ENCODE results near the gene ITGB2.

ITGB2 gene

GRCh38 chr21:44844256-44844655, 76.4 kb downstream of the ITGB2 start:
- DNase-seq: no peak

GRCh38 chr21:44842721-44843445, 77.8 kb downstream of the ITGB2 start:
- no peak for DNase-seq

DNA sequence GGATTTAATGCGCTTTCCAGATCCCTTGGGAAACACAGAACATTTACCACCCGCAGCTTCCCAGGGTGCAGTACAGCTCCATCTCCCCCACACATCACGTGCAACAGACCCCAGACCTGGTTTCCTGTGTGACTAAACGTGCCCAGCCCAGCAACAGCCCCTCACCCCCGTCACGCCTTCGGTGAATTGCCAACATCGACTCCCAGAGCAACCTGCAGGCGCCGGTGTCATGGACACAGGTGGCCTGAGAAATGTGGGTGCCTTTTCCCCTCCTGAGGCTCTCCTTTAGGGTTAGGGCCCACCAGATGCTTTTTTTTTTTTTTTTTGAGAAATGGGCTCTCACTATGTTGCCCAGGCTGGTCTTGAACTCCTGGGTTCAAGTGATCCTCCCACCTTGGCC, 78.6 kb downstream of the ITGB2 start:
- no peak for DNase-seq

DNA sequence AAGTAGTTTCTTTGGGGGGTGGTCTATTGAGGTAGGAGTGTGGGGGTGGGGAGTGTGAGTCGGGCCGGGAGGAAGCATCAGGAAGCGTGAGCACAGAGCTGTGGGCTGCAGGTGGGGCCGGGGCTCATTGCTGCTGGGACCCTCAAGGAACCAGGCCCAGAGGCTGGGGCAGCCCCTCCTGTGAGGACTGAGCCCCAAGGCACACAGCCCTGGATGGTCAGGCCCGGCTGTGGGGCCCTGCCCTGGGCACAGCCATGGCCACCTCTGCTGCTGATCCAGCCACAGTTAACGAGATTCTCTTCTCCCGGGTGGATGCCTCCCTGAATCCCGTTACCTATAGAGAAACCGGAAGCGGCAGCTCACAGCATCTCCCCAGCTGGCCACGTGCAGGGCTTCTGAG, 79.9 kb downstream of the ITGB2 start:
- DNase-seq: no peak

DNA sequence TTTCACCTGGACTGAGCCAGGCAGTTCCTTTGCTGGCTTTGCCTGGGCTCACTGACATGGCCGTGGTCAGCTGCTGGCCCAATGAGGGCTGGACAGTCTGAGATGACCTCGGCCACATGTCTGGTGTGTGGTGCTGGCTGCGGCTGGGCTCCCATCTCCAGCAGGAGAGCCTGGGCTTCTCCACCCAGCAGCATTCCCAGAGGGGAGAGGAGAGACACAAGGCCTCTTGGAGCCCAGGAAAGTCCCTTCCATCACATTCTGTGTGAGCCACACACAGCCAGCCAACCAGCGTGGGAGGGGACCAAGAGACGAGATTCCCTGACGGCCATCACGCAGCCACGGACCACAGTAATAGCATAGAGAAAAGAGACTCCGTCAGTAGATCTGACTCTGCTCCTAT, 81.7 kb downstream of the ITGB2 start:
- DNase-seq: no peak

DNA sequence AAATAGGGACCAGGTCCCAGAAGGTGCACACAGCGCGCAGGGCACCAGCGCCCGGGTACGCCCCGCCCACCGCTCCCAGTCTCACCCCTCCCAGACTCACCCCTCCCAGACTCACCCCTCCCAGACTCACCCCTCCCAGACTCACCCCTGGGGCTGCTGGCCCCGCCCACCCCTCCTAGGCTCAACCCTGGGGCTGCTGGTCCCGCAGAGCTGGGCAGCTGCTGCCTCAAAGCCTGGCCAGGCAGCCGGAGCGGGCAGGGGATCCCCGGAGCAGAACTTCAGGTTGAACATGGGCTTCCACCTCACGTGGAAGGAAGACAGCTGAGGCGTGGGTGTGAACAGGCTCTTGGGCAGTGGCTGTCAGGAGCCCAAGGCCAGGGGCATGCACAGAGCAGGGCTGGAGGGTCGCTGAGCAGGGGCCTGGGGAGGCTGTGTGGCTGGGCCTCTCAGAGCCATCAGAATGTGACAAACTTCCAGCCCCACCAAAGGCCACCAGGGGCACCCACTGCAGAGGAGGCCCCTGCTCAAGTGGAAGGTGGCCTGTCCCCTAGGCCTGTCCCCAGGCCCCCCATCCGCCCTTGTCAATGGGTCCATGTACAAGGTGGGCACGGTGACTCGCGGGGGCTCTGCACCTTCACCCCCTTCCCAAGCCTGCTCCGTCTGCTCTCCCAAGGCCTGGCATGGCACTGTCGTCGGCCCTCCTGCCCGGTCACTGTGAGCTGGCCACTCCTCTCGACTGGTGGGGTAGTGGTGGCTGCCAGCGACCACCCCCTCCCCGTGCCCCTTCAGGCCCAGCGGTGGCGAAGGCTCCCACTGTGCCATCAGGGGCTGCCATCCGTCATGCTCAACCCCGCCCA, 82.4 kb downstream of the ITGB2 start:
- DNase-seq: peak; percentile 25

GRCh38 chr21:44837537-44837936, 83.2 kb downstream of the ITGB2 start:
- DNase-seq: no peak

- peak; percentile 22 for DNase-seq
Measured at GRCh38 chr21:44836666-44837471, 83.8 kb downstream of the ITGB2 start.

- DNase-seq: no peak
Measured at GRCh38 chr21:44836349-44836665, 84.4 kb downstream of the ITGB2 start.

All from hematopoietic multipotent progenitor cell treated with erythropoietin and hydrocortisone succinate and interleukin-3 and kit ligand, for 8 days (in vitro differentiated cells).